SK-N-SH (cell line): ENCODE results near the gene AUTS2. TPM values are rescaled to one million over a fixed set of nuclear protein-coding genes. Genes with fewer than 3 reads are reported as not detected.

Experiments
- CTCF ChIA-PET: fragments of 300-600, 350-600 bp; formaldehyde crosslinking; extraction: SDS; loops from one replicate; lab custom pipeline; 2021; lab: Yijun Ruan, JAX
- POLR2A ChIA-PET: fragments of 350-600 bp; sonication (Branson Sonifier 250); formaldehyde crosslinking; extraction: SDS; loops from one replicate; lab custom pipeline; 2020; ENCODE audit warnings: antibody characterized with exemption, inconsistent platforms; lab: Yijun Ruan, JAX
- DNase-seq: peaks from one replicate; pipeline ENCODE4 v3.0.0; 2012
- H2AFZ ChIP-seq: fragments of 200-600 bp; sonication (generic); 2 replicates; pipeline ENCODE4 v1.8.1; 2016; ENCODE audit warnings: antibody characterized with exemption, mild to moderate bottlenecking, low read depth
- H3F3A ChIP-seq: fragments of 200-600 bp; sonication (generic); replicated peaks from 2 replicates; pipeline ENCODE3; 2016; ENCODE audit warnings: antibody characterized with exemption, mild to moderate bottlenecking; ENCODE audit not compliant: insufficient read depth
- H3K27ac ChIP-seq, 2 experiments: fragments of 200-500 bp in 1 of 2; fragments of 200-600 bp in 1 of 2; sonication (Bioruptor generic) in 1 of 2; sonication (generic), shearing (Covaris generic) in 1 of 2; 2 replicates each; pipeline versions ENCODE4 v1.5.1 to v1.6.1; 2014 to 2016; ENCODE audit warnings: low read depth in 2 of 2, inconsistent platforms in 1 of 2, low read length in 1 of 2, mild to moderate bottlenecking in 1 of 2, mixed read lengths in 1 of 2
- H3K27me3 ChIP-seq: fragments of 200-600 bp; sonication (generic), shearing (Covaris generic); 2 replicates; pipeline ENCODE4 v1.6.1; 2016; ENCODE audit warnings: mixed run types; ENCODE audit not compliant: insufficient read depth
- H3K36me3 ChIP-seq, 2 experiments: fragments of 200-500 bp in 1 of 2; fragments of 200-600 bp in 1 of 2; sonication (Bioruptor generic) in 1 of 2; sonication (generic) in 1 of 2; replicated peaks in 1 of 2; 2 replicates each; pipeline versions ENCODE3 to v1.5.1; 2014 to 2016; ENCODE audit warnings: low read length in 1 of 2, mild to moderate bottlenecking in 1 of 2; ENCODE audit not compliant: insufficient read depth in 2 of 2, control insufficient read depth in 1 of 2
- H3K4me1 ChIP-seq, 2 experiments: fragments of 200-500 bp in 1 of 2; fragments of 200-600 bp in 1 of 2; sonication (Bioruptor generic) in 1 of 2; sonication (generic), shearing (Covaris generic) in 1 of 2; 2 replicates each; pipeline versions ENCODE4 v1.5.1 to v1.6.1; 2014 to 2016; ENCODE audit warnings: low read depth in 1 of 2, low read length in 1 of 2, mixed run types in 1 of 2; ENCODE audit not compliant: insufficient read depth in 2 of 2, control insufficient read depth in 1 of 2
- H3K4me2 ChIP-seq: fragments of 200-600 bp; sonication (generic), shearing (Covaris generic); 2 replicates; pipeline ENCODE4 v1.6.1; 2017; ENCODE audit warnings: mixed run types
- H3K4me3 ChIP-seq, 2 experiments: fragments of 200-500 bp in 1 of 2; fragments of 200-600 bp in 1 of 2; sonication (Bioruptor generic) in 1 of 2; sonication (generic), shearing (Covaris generic) in 1 of 2; 2 replicates each; pipeline versions ENCODE4 v1.5.1 to v1.8.1; 2014 to 2016; ENCODE audit warnings: low read depth in 2 of 2, inconsistent platforms in 1 of 2, low read length in 1 of 2, mild to moderate bottlenecking in 1 of 2, mixed read lengths in 1 of 2, moderate library complexity in 1 of 2
- H3K79me2 ChIP-seq: fragments of 200-600 bp; sonication (generic); 2 replicates; pipeline ENCODE4 v1.8.1; 2017; ENCODE audit warnings: mild to moderate bottlenecking; ENCODE audit not compliant: insufficient read depth
- H3K9ac ChIP-seq: fragments of 200-600 bp; sonication (generic); 2 replicates; pipeline ENCODE4 v1.6.1; 2017; ENCODE audit warnings: mixed run types
- H3K9me2 ChIP-seq: fragments of 200-600 bp; sonication (generic); 2 replicates; pipeline ENCODE4 v1.6.1; 2017; ENCODE audit warnings: mixed run types
- H3K9me3 ChIP-seq: fragments of 200-600 bp; sonication (generic); 2 replicates; pipeline ENCODE4 v1.6.1; 2017; ENCODE audit warnings: mixed run types, mild to moderate bottlenecking, moderate library complexity
- H4K20me1 ChIP-seq: fragments of 200-600 bp; sonication (generic); 2 replicates; pipeline ENCODE4 v1.6.1; 2017; ENCODE audit warnings: mild to moderate bottlenecking, mixed run types; ENCODE audit not compliant: insufficient read depth
- ELF1 ChIP-seq: IDR thresholded peaks from 2 replicates; pipeline ENCODE4 v1.4.0; 2012
- EP300 ChIP-seq, 2 experiments: IDR thresholded peaks; 2 replicates each; pipeline versions ENCODE4 v1.4.0 to v1.6.1; 2012; ENCODE audit warnings: borderline replicate concordance in 1 of 2, low read depth in 1 of 2, low read length in 1 of 2
- EZH2phosphoT487 ChIP-seq: fragments of 200-600 bp; sonication (generic); IDR thresholded peaks from 2 replicates; pipeline ENCODE4 v1.6.1; 2017; ENCODE audit warnings: low read depth, mixed run types, mild to moderate bottlenecking, antibody characterized with exemption, moderate library complexity, borderline replicate concordance
- FOSL2 ChIP-seq: IDR thresholded peaks from 2 replicates; pipeline ENCODE4 v1.4.0; 2012; ENCODE audit warnings: low read depth, mild to moderate bottlenecking, moderate library complexity, borderline replicate concordance
- FOXJ3 ChIP-seq: sonication (generic); formaldehyde crosslinking; IDR thresholded peaks from 2 replicates; pipeline ENCODE4 v1.5.1; 2020; ENCODE audit warnings: mild to moderate bottlenecking, missing genetic modification reagents
- FOXM1 ChIP-seq: IDR thresholded peaks from 2 replicates; pipeline ENCODE4 v1.4.0; 2012; ENCODE audit warnings: low read depth, mild to moderate bottlenecking
- GABPA ChIP-seq: IDR thresholded peaks from 2 replicates; pipeline ENCODE4 v1.4.0; 2012; ENCODE audit warnings: low read depth, mild to moderate bottlenecking
- GATA2 ChIP-seq: sonication (generic); formaldehyde crosslinking; IDR thresholded peaks from 2 replicates; pipeline ENCODE4 v1.5.0; 2020; ENCODE audit warnings: mild to moderate bottlenecking, missing genetic modification reagents
- IRF3 ChIP-seq: fragments of 150-350 bp; IDR thresholded peaks from 2 replicates; pipeline ENCODE4 v1.6.1; 2016; ENCODE audit warnings: mild to moderate bottlenecking, low read depth, low read length
- JUND ChIP-seq: IDR thresholded peaks from 2 replicates; pipeline ENCODE4 v1.4.0; 2012
- MEF2A ChIP-seq: IDR thresholded peaks from 2 replicates; pipeline ENCODE4 v1.4.0; 2012; ENCODE audit warnings: low read depth, borderline replicate concordance
- MXI1 ChIP-seq: IDR thresholded peaks from 2 replicates; pipeline ENCODE4 v1.6.1; 2012; ENCODE audit warnings: mild to moderate bottlenecking, low read depth, low read length, improper control_type of control experiment
- NFIC ChIP-seq: IDR thresholded peaks from 2 replicates; pipeline ENCODE4 v1.4.0; 2012; ENCODE audit warnings: borderline replicate concordance
- NRF1 ChIP-seq: IDR thresholded peaks from 2 replicates; pipeline ENCODE4 v1.6.1; 2012; ENCODE audit warnings: low read depth, mild to moderate bottlenecking, low read length
- PBX3 ChIP-seq: IDR thresholded peaks from 2 replicates; pipeline ENCODE4; 2012
- POLR2AphosphoS5 ChIP-seq: IDR thresholded peaks from 2 replicates; pipeline ENCODE4 v1.6.1; 2012; ENCODE audit warnings: low read depth, low read length
- RAD21 ChIP-seq: IDR thresholded peaks from 2 replicates; pipeline ENCODE4 v1.6.1; 2012; ENCODE audit warnings: mild to moderate bottlenecking, low read length
- RCOR1 ChIP-seq: fragments of 150-350 bp; IDR thresholded peaks from 2 replicates; pipeline ENCODE4 v1.6.1; 2017; ENCODE audit warnings: antibody characterized with exemption, low read length
- REST ChIP-seq: IDR thresholded peaks from 2 replicates; pipeline ENCODE4 v1.6.1; 2012; ENCODE audit warnings: mild to moderate bottlenecking, low read depth, low read length, moderate library complexity
- RFX5 ChIP-seq: IDR thresholded peaks from 2 replicates; pipeline ENCODE4 v1.6.1; 2012; ENCODE audit warnings: mild to moderate bottlenecking, improper control_type of control experiment, low read length
- RXRA ChIP-seq: IDR thresholded peaks from 2 replicates; pipeline ENCODE4 v1.4.0; 2012; ENCODE audit warnings: low read depth, mild to moderate bottlenecking, borderline replicate concordance
- SIN3A ChIP-seq: IDR thresholded peaks from 2 replicates; pipeline ENCODE4 v1.6.1; 2012; ENCODE audit warnings: low read depth, mild to moderate bottlenecking, low read length, moderate library complexity, borderline replicate concordance
- TCF12 ChIP-seq: IDR thresholded peaks from 2 replicates; pipeline ENCODE4 v1.4.0; 2012
- TEAD4 ChIP-seq: IDR thresholded peaks from 2 replicates; pipeline ENCODE4 v1.4.0; 2012; ENCODE audit warnings: mild to moderate bottlenecking, borderline replicate concordance; ENCODE audit not compliant: insufficient read depth
- YY1 ChIP-seq: IDR thresholded peaks from 2 replicates; pipeline ENCODE4 v1.4.0; 2012; ENCODE audit warnings: low read depth, mild to moderate bottlenecking
- ZBTB33 ChIP-seq: IDR thresholded peaks from 2 replicates; pipeline ENCODE4 v1.4.0; 2012; ENCODE audit warnings: low read depth, borderline replicate concordance
- WGBS: methylation state at CpG from one replicate; pipeline ENCODE4 v1.1.6; 2017; ENCODE audit warnings: low lambda C conversion rate; 5-methylcytosine and 5-hydroxymethylcytosine counted together
- polyA plus RNA-seq, 3 experiments: library from polyadenylated mRNA; depleted of rRNA; stranded (reverse); fragments of >200 nt; gene quantifications; 2 replicates each; pipeline ENCODE4 v1.2.3, GENCODE V29; 2012

The AUTS2 gene
- polyA plus RNA-seq, 1 of the 3 experiments (the other 2 are of a cell fraction) = 15.6 TPM

GRCh38 chr7:69862413-69863064, 264.3 kb downstream of the AUTS2 start:
- 25% methylated on average over 5 of the region's 5 CpGs for WGBS
- Histone ChIP-seq H3K4me2 (peak overlapping the region; percentile 21; the same call in 1 of the 2 replicates), H3K4me3 (no peak overlapping the region), H3K9me3 (no peaks in the 10 kb centered on the region), H3K9ac (no peak overlapping the region), H3K27me3 (no peaks in the 10 kb centered on the region), H3K9me2 (no peaks in the 10 kb centered on the region), H3K79me2 (no peaks in the 10 kb centered on the region), H3K36me3 (no peaks in the 10 kb centered on the region), H4K20me1 (peaks cover 25% of the 10 kb centered on the region), H3K27ac (peak overlapping the region; percentile 25 to 97; a peak in 3 of 4 replicates), H3K4me1 (peaks cover 26 to 63% of the 10 kb centered on the region in 2 experiments; a peak in 3 of 4 replicates), H3F3A (no peaks in the 10 kb centered on the region), H2AFZ (no peak overlapping the region)
- peak; percentile 50 for DNase-seq
- CTCF ChIA-PET = interaction anchor here (0.8 to 1.9 kb wide), 8 partner anchors 12 to 939 kb away, joined by 3 to 7 read pairs (median 4); no protein-coding TSS in a partner anchor
- POLR2A ChIA-PET = interaction anchor here (0.6 to 1.1 kb wide), 4 partner anchors 14 to 84 kb away, joined by 3 to 4 read pairs (median 4); no protein-coding TSS in a partner anchor
- no peak for TF ChIP-seq NRF1
- peak; percentile 38; the same call in 1 of the 2 replicates for TF ChIP-seq JUND
- no peak for TF ChIP-seq ELF1
- peak; percentile 92 for TF ChIP-seq FOXJ3 (CRISPR knock-in tag)
- peak; percentile 65; the same call in 1 of the 2 replicates for TF ChIP-seq MXI1
- TF ChIP-seq TEAD4 = peak; percentile 53
- peak; percentile 97 for TF ChIP-seq GATA2 (CRISPR knock-in tag)
- peak; percentile 75 for TF ChIP-seq PBX3
- no peak for TF ChIP-seq SIN3A
- TF ChIP-seq MEF2A = no peak
- TF ChIP-seq EP300 (IDR thresholded peaks at IDR 0.05; ENCODE audit: borderline replicate concordance in 1 of 2, low read depth in 1 of 2, low read length in 1 of 2) = peak in 1 of 2 experiments; percentile 99; a peak in 2 of 4 replicates
- TF ChIP-seq RCOR1 = peak; percentile 88
- TF ChIP-seq RXRA = no peak
- no peak for TF ChIP-seq YY1
- TF ChIP-seq ZBTB33 = no peak
- TF ChIP-seq RFX5 = no peak
- TF ChIP-seq FOSL2 = no peak
- TF ChIP-seq EZH2phosphoT487 = no peak
- TF ChIP-seq GABPA = no peak
- TF ChIP-seq REST = no peak
- peak; percentile 47 for TF ChIP-seq RAD21
- TF ChIP-seq FOXM1 = no peak
- TF ChIP-seq TCF12 = peak; percentile 84
- 0 out of 2 replicates have a peak, but pooled peaks have one; percentile 36 for TF ChIP-seq POLR2AphosphoS5
- TF ChIP-seq IRF3 = no peak
- TF ChIP-seq NFIC = peak; percentile 69
